Globus pallidus (tissue), 1 donor: Measurements from ENCODE around the gene EIF4G2.

Experiments used
- DNase-seq: peaks from one replicate; pipeline ENCODE4 v3.0.0-alpha.2; 2015; ENCODE audit warnings: low spot score

Gene EIF4G2

GRCh38 chr11:10808235-10808552, 532 bp downstream of the EIF4G2 start:
- no peak for DNase-seq

GRCh38 chr11:10807493-10808234, 1.1 kb downstream of the EIF4G2 start:
- DNase-seq: peak; percentile 48

- no peak for DNase-seq
These were observed 2.5 kb downstream of the EIF4G2 start for GRCh38 chr11:10806206-10806605.

GRCh38 chr11:10805741-10806140, 3.0 kb downstream of the EIF4G2 start:
- DNase-seq: no peak

GRCh38 chr11:10803676-10804075, 5.0 kb downstream of the EIF4G2 start:
- no peak for DNase-seq

- DNase-seq: no peak
These were observed 8.4 kb downstream of the EIF4G2 start for GRCh38 chr11:10800292-10800691.

GRCh38 chr11:10798330-10798928, 10.3 kb downstream of the EIF4G2 start:
- no peak for DNase-seq

- DNase-seq: no peak
These were observed 11.2 kb downstream of the EIF4G2 start for GRCh38 chr11:10797531-10797930.

- no peak for DNase-seq
These were observed 11.7 kb downstream of the EIF4G2 start for GRCh38 chr11:10797001-10797400.

- no peak for DNase-seq
These were observed 12.5 kb downstream of the EIF4G2 start for GRCh38 chr11:10796191-10796590.

- no peak for DNase-seq
These were observed 15.1 kb downstream of the EIF4G2 start for GRCh38 chr11:10793470-10794255.

GRCh38 chr11:10792385-10793068, 16.2 kb downstream of the EIF4G2 start:
- peak; percentile 72 for DNase-seq

GRCh38 chr11:10786451-10786850, 22.3 kb downstream of the EIF4G2 start:
- no peak for DNase-seq

GRCh38 chr11:10785146-10785474, 23.6 kb downstream of the EIF4G2 start:
- DNase-seq: no peak

- DNase-seq: peak; percentile 16
These were observed 24.2 kb downstream of the EIF4G2 start for GRCh38 chr11:10784232-10785145.

- DNase-seq: no peak
These were observed 28.7 kb downstream of the EIF4G2 start for GRCh38 chr11:10780040-10780439.

- no peak for DNase-seq
These were observed 29.6 kb downstream of the EIF4G2 start for GRCh38 chr11:10779086-10779485.

GRCh38 chr11:10778217-10778970, 30.3 kb downstream of the EIF4G2 start:
- DNase-seq: no peak

- DNase-seq: no peak
These were observed 30.9 kb downstream of the EIF4G2 start for GRCh38 chr11:10777806-10778205.

- no peak for DNase-seq
These were observed 31.3 kb downstream of the EIF4G2 start for GRCh38 chr11:10777393-10777793.

- DNase-seq: no peak
These were observed 33.9 kb downstream of the EIF4G2 start for GRCh38 chr11:10774811-10775210.
